NCI-H2196 treated with DMSO at 0.1 percent for 48 hours (cell line): Measurements from ENCODE around the gene DHX35.
A peak's percentile ranks its signal among the peaks of the same experiment; 100 is the strongest.

ENCODE experiments used
- DNase-seq: peaks from one replicate; lab custom pipeline; 2025; ENCODE audit not compliant: unreplicated experiment; lab: John Stamatoyannopoulos, UW

Gene DHX35, protein sequence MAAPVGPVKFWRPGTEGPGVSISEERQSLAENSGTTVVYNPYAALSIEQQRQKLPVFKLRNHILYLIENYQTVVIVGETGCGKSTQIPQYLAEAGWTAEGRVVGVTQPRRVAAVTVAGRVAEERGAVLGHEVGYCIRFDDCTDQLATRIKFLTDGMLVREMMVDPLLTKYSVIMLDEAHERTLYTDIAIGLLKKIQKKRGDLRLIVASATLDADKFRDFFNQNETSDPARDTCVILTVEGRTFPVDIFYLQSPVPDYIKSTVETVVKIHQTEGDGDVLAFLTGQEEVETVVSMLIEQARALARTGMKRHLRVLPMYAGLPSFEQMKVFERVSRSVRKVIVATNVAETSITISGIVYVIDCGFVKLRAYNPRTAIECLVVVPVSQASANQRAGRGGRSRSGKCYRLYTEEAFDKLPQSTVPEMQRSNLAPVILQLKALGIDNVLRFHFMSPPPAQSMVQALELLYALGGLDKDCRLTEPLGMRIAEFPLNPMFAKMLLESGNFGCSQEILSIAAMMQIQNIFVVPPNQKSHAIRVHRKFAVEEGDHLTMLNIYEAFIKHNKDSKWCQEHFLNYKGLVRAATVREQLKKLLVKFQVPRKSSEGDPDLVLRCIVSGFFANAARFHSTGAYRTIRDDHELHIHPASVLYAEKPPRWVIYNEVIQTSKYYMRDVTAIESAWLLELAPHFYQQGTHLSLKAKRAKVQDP

DNA sequence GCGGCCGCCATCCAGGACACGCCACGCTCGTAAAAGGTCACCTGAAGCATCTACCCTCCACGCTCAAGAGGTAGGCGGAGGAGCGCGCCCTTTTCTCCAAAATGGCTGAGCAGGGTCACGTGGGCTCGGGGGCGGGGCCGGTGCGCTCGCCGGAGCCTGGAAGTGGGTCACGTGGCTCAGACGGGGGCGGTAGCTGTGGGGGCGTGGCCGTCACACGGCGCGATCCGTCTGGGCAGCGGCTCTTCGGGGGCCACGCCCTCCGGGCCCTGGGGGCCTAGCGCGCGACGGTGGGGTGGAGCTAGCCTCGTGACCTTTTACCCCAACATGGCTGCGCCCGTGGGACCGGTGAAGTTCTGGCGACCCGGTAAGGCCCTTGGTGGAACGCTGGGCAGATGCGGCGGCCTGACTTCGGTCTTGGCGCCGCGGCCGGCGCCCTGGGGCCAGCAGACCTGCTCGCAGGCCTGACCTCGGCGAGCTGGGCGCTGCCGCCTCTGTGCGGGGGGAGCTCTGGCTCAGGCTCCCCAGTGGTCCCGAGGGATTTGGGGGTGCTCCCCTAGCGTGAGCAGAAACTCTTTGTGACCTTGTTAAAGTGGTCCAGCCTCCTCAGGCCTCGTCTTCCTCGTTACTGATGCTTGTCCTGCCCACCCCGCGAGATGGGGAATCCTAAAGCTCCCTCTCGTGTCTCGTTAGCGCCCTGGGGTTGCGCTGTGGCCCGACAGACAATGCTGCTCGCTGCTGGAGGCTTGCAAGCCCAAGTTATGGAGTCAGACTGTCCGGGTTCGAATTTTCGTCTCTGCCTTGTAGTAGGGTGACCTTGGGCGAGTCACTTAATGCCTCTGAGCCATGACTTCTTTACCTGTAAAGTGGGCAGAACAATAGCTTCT, at the start of gene DHX35:
Gene DHX35 (plus strand): TSS at position 301 of the 884 bp plus-strand sequence. CDS start 24 bp downstream, at position 325.
- peak; percentile 92 for DNase-seq

DNA sequence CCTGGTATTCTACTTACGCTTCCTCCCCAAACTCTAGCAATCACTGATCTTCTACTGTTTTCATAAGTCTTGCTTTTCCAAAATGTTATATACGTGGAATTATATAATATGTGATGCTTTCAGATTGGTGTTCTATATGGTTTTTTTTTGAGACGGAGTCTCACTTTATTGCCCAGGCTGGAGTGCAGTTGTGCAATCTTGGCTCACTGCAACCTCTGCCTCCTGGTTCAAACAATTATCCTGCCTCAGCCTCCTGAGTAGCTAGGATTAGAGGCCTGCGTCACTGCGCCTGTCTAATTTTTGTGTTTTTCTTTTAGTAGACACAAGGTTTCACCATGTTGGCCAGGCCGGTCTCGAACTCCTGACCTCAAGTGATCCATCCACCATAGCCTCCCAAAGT, 46.8 kb upstream of the DHX35 start:
- DNase-seq: no peak

- DNase-seq: no peak
Observed at GRCh38 chr20:38917657-38918056, 44.5 kb upstream of the DHX35 start.

- no peak for DNase-seq
Observed at GRCh38 chr20:38918172-38918571, 44.0 kb upstream of the DHX35 start.

- no peak for DNase-seq
Observed at GRCh38 chr20:38919683-38920082, 42.5 kb upstream of the DHX35 start.

DNA sequence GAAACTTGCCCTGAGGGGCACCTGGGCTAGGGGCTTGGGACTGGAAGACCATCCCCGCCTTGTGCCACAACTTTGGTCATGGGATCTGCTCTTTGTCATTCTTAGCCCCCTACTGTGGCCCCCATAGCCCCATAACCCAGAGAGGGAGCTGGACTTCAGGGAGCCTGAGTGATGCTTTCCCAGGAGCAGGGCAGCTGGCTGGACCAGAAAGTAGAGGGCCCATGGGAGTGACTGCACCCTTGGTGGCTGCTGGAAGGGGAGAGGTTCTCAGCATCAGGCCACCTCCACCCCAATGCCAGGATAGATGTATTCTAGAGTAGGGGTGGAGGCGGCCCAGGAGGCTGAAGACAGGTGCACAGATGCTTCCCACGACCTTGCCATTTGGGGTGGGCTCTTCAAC, 41.7 kb upstream of the DHX35 start:
- DNase-seq: no peak

- no peak for DNase-seq
Observed at GRCh38 chr20:38920851-38921250, 41.3 kb upstream of the DHX35 start.

DNA sequence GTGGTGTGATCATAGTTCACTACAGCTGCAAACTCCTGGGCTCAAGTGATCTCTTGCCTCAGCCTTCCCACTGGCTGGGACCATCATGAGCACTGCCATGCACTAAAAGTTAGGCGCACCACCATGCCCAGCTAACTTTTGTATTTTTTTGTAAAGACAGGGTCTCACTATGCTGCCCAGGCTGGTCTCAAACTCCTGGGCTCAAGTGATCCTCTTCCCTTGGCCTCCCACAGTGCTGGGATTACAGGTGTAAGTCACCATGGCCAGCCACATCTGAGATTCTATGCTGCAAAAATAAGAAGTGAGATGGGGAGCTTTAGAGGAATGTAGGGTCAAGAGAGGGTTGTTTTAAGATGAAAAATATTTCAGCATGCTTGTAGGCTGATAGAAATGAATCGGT, 37.4 kb upstream of the DHX35 start:
- no peak for DNase-seq

- DNase-seq: peak; percentile 97
Observed at GRCh38 chr20:38926142-38926933, 35.8 kb upstream of the DHX35 start, which contains the start of gene FAM83D. Gene FAM83D, plus strand, starts transcription at chr20:38926417. Its CDS starts 26 bp downstream, at chr20:38926443.

DNA sequence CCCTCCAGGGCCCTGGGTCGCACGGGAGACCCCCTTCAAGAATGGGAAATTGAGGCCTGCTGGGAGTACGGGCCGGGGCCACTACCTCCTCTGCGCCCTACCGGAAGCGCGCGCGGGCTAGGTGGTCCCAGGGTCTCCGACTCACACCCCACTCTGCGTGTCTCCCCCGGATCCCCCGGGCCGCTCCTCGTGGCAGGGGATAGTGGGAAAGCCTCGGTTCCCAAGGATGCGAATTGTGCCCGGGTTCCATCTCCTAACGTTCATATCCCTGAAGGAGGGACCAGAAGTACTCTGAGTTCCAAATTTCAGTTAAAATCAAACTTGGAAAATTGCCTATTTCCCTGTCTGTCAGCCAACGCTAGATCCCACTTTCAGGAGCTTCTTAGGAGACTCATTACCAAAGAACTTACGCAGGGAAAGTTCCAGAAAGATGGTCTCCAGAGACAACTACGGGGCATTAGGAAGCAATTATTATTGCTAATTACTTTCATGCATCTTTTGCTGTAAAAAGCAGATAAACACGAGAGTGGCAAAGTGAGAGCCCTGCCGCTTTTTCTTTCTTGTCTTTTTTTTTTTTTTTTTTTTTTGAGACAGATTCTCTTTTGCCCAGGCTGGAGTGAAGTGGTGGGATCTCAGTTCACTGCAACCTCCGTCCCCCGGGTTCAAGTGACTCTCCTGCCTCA, 35.1 kb upstream of the DHX35 start:
- no peak for DNase-seq

DNA sequence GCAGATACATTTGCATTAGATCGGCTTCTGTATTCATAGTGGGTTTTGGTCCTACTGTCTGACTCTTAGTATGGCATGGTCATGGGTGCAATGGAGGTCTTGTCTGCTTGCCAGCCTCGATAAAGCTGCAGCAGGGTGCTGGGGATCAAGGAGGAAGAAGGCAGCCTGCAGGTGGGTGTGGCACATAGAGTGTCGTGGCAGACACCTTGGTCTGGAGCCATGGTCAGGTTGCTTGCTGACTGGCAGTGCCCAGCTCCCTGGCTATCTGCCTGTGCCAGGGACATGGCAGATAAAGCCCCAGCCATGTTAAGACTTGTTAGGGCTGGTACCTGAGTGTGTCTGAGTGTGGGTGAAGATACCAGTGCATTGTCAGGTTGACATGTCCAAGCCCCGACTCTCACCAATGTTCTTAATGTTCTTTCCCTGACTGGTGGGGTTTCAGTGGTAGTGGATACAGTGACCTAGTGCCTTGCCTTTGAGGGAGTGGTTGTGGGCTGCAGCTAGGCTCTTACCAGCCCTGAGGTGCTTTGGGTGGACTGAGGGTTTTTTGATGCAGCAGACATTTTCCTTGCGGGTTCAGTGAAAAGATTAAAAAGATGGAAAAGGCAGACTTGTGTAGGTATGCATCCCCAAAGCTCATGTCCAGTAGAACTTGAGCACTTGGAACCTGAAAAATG, 34.1 kb upstream of the DHX35 start:
- DNase-seq: no peak

- no peak for DNase-seq
Observed at GRCh38 chr20:38930242-38930569, 31.9 kb upstream of the DHX35 start.

GRCh38 chr20:38931984-38932383, 30.2 kb upstream of the DHX35 start:
- no peak for DNase-seq

DNA sequence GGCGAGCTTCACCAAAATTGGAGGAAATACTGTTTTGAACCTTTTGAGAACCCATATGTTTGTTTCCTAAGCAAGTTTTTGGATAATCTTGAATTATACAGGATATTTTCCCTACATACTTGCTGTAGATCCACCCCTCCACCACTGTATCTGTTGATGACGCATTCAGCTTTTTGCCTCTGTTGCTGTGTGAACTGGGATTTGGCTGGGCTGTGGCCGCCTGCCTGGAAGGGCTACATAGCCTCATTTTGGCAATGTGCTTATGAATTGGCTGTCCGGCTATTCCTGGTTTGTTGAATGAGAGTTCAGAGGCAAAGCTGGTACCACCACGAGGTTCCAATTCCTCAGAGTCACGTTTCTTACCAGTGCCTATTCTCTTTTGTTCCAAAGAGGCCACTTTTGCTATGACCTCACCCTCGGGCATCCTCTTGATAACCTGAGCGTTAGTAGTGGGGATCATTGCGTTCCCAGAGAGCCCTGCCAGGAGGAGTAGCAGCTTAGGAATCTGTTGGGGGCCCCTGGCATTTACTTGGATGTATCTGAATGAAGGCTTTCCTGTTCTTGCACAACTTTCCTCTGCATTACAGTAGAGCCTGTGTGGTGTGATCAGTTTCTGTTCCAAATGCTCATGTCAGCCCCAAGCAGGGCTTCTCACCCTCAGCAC, 29.6 kb upstream of the DHX35 start:
- no peak for DNase-seq

DNA sequence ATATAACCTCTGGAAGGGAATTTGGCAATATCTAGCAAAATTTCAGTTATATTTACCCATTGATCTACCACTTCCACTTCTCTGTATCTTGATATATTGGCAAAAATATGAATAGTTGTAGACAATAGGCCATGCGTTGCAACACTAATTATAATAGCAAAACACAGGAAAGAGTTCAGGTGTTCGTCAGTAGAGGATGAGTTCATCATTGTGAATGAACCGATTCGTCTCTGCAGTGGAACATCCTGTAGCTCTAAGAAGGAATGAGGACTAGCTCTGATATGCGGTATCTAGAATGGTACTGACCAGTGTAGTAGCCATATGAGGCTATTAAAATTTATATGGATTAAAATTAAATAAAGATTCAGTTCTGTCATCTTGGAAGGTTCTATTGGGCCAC, 27.6 kb upstream of the DHX35 start:
- no peak for DNase-seq

DNA sequence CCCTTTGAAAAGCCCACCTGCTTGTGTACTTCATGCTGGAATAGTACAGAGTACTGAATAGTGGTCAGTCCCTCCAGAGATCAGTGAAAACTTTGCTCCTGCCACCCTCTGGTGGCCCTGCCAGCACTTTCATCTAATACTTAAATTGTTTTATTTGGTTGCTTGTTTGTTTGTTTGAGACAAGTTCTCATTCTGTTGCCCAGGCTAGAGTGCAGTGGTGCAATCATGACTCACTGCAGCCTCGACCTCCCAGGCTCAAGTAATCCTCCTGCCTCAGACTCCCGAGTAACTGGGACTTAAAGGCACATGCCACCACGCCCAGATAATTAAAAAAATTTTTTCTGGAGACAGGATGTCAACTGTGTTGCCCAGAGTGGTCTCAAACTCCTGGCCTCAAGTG, 26.9 kb upstream of the DHX35 start:
- DNase-seq: no peak

GRCh38 chr20:38935967-38936407, 26.2 kb upstream of the DHX35 start:
- DNase-seq: no peak

GRCh38 chr20:38937000-38937399, 25.1 kb upstream of the DHX35 start:
- no peak for DNase-seq

- no peak for DNase-seq
Observed at GRCh38 chr20:38937978-38938473, 24.1 kb upstream of the DHX35 start.
